ENCODE results near the gene SUPT20HL2.

GRCh38 chrX:24285082-24285481, 28.8 kb downstream of the SUPT20HL2 start:
- no peak for TF ChIP-seq CTCF (IDR thresholded peaks at IDR 0.05)
- TF ChIP-seq POLR2A (IDR thresholded peaks at IDR 0.05), result no peak

Data from gastroesophageal sphincter (tissue), 3 donors.